Stimulated activated CD4-positive, alpha-beta T cell treated with anti-CD3 and anti-CD28 coated beads, Interleukin-12 subunit alpha, Interleukin-12 subunit beta, amount 100 ng/mL, for 4 hours (primary cell): ENCODE measurements around the gene TLR2.
"Not testable (repeated sequence)": the region's sequence is repeated elsewhere in the genome, so short reads cannot be mapped to it uniquely, and the experiment has no call there.

Experiments
- DNase-seq: peaks from one replicate; pipeline ENCODE4 v3.0.0-alpha.2; 2020

The TLR2 gene

DNA sequence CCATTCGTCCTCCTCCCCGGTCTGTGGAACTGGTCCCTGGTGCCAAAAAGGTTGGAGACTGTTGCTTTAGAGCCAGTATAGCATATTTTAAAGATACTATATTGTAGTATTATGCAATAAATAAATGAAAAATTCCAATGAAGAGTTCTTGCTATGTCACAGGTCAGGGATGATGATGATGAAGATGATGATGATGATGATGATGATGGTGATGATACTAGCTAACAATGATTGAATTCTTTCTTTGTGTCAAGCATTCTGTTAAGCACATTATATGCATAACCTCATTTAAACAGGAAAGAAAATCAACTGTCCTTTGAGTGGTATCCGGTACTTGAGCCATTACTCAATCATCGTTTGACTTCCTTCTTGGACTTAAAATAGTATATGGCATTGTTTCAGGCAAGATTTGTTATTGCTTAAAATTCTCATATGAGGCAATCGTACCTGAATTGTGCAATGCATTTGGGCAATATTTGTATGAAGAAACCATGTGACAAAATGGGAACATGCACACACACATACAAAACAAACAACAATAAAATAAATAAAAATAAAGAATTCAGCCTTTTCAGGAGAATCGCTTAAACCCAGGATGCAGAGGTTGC lies 22.8 kb upstream of the TLR2 start:
- no peak for DNase-seq

DNA sequence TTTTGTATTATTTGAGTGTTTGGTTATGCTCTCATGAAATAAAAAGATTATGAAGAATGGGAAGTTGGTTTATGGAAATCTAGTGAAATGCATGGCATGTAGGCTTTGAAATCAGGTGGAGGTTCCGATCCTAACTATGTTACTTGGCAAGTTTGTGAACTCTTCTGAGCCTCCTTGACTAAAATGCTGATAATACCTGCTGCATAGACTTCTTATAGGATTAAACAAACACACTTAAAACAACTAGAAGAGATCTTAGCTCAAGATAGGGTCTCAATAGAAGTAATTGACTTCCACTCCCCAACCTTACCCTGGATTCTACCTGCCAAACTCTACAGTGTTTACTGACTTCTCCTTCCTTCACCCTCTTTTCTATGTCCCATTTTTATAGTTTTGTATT lies 22.2 kb upstream of the TLR2 start:
- DNase-seq, result no peak

DNA sequence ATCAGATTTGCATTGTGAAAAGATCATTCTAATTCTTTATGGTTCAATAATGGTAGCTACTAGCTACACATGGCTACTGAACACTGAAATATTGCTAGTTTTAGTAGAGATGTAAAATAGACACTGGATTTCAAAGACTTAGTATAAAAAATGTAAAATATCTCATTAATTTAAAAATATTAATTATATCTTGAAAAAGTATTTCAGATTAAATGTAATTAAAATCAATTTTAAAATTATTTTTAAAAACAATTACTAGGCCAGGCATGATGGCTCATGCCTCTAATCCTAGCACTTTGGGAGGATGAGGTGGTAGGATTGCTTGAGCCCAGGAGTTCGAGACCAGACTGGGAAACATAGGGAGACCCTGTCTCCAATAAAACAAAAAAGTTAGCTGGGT lies 20.4 kb upstream of the TLR2 start:
- DNase-seq, result no peak

DNA sequence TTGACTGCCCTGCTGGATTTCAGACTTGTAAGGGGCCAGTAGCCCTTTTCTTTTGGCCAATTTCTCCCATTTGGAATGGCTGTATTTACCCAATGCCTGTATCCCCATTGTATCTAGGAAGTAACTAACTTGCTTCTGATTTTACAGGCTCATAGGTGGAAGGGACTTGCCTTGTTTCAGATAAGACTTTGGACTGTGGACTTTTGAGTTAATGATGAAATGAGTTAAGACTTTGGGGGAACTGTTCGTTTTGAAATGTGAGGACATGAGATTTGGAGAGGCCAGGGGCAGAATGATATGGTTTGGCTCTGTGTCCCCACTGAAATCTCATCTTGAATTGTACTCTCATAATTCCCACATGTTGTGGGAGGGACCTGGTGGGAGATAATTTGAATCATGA lies 17.6 kb upstream of the TLR2 start:
- not testable (repeated sequence) for DNase-seq

DNA sequence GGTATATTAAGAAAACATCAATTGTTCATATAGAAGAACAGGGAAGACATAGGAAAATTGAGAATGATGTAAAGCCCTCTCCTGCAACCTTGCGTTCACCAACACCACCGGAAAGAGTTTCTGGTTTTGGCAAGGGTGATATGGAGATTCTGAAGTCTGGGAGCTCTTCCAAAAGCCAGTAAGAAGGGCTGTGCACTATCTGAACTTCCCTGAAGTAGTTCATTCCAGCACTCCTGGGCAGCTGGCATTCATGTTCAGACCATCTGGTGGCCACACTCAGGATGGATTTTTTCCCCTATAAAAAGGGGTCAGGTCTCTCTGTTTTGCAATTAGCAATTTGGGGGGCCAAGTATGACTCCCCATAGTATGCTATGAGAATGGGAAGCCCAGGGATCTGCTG lies 15.4 kb upstream of the TLR2 start:
- no peak for DNase-seq

DNA sequence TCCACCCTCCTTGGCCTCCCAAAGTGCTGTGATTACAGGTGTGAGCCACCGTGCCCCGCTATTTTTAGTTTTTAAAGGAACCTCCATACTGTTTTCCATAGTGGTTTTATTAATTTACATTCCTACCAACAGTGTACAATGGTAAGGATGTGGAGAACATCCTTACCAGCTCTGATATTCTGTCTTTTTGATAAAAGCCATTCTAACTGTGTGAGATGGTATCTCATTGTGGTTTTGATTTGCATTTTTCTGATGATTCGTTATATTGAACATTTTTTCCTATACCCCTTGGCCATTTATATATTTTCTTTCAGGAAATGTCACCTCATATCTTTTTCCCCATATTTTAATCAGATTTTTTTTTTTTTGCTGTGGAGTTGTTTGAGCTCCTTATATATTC lies 14.2 kb upstream of the TLR2 start:
- no peak for DNase-seq

DNA sequence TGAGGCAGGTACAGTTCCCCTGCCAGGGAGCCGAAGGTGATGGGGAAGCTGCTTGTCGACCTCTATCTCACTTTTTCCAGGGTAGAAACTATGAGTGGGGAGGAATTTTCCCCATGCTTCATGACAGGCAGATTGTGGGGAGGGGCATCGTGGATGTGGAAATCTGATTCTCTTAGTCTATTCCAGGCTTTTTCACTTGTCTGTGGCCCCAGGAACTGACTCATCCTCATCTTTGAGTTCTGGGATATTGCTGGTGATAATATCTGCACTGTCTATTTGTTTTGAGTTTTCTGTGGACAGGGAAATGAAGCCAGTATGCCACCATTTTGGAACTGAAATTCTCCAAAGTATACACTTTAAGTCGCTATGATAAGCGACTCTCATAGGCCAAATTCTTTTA lies 7.6 kb upstream of the TLR2 start:
- no peak for DNase-seq

DNA sequence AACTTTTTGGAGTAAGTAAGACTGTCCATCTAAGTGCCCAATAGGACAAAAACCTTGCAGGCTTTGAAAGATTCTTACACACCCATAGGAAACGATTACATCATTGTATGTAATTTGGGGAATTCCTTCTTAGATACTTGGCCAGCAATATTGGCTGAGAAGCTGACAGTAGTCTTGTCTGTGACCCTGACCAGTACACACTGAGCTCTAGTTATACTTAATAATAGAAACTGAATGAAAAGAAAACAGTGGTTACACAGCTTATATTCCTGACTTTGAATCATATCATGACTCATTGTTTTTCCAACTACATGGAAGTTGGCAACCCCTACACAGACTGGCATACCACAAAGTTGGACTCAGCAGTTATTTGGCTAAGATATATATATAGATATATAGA lies 7.1 kb upstream of the TLR2 start:
- no peak for DNase-seq

DNA sequence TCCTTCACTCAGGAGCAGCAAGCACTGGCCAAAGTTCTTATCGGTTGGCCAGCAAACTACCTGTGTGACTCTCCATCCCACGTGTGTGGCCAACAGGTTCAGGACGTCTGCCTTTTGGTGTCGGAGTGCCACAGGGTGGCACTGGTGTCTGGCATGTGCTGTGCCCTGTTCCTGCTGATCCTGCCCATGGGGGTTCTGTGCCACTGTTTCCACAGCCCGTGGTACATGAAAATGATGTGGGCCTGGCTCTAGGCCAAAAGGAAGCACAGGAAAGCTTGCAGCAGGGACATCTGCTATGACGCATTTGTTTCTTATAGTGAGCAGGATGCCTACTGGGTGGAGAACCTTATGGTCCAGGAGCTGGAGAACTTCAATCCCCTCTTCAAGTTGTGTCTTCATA lies 4.6 kb upstream of the TLR2 start:
- DNase-seq, result no peak

DNA sequence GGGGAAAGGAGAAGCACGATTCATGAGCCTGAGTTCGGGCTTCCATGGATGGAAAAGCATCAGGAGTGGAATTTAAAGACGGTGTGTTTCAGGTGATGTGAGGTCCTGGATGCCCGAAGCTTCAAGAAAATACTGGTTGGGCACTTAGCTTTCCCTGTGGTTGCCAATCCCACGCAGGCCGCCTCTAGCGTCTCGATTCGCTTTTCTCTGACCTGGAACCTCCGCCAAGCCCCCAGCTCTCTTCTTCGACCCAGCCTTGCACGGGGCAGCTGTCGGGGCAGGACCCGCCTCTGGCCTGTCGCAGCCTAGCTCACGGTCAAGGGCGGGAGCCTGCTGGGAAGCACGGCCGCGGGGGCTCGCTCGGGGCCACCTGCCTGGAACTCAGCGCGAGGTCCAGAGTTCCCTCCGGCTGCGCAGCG lies 308 bp upstream of the TLR2 start:
- DNase-seq, result no peak

DNA sequence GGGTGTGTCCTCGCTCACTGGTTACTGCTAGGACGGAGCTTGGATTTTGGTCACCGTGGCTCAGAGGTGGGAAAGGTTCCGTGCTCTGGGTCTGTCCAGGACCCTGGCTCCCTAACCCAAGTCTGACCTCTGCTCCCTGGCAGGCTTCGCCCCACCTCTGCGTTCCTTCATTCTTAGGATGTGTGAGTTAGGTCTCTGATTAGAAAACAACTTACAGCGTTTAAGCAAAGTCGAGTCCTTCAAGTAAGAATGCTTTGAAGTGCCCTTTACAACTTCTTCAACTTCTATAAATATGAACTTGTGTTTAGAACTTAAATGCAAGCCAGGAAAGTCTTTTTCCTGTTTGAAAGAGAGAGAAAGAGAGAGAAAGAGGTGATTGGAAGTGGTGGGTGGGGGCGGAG lies 891 bp downstream of the TLR2 start:
- DNase-seq, result no peak

DNA sequence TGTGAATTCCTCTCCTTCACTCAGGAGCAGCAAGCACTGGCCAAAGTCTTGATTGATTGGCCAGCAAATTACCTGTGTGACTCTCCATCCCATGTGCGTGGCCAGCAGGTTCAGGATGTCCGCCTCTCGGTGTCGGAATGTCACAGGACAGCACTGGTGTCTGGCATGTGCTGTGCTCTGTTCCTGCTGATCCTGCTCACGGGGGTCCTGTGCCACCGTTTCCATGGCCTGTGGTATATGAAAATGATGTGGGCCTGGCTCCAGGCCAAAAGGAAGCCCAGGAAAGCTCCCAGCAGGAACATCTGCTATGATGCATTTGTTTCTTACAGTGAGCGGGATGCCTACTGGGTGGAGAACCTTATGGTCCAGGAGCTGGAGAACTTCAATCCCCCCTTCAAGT lies 20.4 kb downstream of the TLR2 start:
- no peak for DNase-seq

DNA sequence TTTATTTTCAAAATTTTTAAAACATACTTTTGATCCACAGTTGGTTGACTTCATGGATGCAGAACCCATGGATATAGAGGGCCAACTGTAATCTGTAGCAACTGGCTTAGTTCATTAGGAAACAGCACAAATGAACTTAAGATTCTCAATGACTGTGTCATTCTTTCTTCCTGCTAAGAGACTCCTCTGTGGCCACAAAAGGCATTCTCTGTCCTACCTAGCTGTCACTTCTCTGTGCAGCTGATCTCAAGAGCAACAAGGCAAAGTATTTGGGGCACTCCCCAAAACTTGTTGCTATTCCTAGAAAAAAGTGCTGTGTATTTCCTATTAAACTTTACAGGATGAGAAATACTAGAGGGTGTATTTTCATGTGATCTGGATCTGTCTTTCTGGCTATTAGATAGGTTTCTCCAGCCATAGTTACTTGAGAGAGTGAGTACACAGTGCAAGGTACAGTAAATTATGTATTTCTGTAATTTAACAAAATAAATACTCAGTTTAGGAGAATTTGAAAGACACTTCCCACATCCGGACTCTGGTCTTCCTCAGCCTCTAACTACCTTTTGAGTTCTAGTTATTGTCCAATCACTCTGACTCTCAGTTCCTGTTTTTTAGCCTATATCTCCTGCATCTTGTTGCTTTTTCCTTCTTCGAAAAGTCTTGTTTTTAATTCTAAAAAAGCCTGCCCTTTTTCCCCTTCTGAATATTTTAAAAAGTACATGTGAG lies 21.8 kb downstream of the TLR2 start:
- no peak for DNase-seq

DNA sequence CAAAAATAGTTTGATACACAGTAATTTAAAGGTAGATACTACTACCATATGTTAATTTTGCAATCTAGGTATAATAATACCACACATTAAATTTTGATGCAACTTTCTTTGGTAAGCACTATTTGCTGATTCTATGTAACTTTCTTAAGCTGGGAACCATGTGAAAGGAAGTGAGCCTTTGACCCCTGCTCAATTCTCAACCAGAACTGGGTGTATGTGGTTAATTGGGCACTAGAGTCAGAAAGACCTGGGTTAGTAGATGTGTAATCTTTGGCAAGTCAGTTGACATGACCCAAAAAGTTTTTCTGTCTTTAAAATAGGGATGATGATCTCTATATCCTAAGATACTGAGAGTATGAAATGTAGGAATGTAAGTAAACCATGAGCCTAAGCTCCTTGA lies 22.4 kb downstream of the TLR2 start:
- no peak for DNase-seq

DNA sequence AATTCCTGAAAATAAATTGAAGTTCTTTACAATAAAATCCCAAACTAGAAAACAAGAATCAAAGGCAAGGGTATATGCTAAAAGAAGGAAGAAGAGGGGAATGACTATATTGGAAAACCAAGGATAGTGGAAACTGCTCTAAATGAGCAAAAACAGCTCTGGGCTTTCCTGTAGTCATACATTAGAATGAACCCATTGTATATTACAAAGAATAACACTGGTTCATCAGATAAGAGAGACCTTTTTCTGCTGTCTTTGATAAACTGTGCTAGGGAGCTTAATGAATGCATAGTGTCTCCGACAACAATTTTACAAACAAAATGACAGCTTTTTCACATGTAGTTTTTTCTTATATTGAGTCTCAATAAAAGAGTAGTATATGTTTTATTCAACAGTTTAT lies 26.6 kb downstream of the TLR2 start:
- no peak for DNase-seq

DNA sequence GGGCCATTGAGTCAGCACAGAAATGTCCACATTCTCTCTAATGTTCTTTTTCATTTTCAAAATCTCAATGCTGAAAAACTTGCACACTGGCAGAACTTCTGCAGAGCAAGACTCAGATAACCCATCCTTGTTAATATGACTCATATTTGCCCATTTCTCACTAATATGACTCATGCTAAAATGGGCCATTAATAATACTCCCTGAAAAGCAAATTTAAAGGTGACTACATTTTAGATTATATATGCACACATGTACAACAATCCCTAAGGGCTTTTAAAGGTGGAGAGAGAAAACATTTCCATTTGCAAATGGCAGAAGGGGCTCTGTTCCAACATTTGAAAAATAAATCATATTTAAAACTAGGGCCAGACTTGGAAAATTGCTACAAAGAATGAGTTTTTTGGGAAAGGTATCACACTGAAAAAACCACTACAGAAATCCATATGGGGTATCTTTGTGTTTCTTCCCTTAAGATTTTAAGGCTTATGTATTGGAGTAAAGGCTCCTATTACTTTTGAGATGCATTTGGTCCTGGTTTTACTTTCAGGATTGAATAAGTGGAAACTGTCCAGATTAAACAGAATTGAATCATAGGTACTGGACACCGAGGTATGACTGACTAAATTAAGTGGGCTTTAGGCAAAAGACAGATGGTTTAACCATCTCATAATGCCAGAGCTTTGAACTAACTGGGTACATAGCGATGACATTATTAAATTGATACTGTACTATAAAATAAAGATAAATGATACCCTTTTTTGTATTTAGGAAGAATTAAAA lies 30.0 kb downstream of the TLR2 start:
- DNase-seq, result no peak

DNA sequence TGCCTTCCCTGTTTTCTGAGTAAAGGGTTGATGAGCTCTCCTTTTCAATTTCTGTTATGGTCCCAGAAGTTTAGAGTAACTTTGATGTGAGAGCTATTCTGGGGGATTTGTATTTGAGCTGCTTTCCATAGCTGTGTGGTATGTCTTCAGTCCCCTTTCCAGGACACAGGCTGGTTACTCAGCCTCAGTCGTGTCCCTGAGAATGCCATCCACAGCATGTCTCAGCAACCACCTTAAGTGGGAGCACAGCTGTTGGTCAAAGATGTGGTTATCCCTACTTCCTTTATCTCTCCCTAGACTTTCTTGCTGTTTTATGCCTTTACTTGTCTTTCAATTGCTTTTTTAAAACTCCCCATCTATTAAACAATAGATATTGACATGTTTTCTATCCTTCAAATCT lies 38.0 kb downstream of the TLR2 start:
- DNase-seq, result no peak

DNA sequence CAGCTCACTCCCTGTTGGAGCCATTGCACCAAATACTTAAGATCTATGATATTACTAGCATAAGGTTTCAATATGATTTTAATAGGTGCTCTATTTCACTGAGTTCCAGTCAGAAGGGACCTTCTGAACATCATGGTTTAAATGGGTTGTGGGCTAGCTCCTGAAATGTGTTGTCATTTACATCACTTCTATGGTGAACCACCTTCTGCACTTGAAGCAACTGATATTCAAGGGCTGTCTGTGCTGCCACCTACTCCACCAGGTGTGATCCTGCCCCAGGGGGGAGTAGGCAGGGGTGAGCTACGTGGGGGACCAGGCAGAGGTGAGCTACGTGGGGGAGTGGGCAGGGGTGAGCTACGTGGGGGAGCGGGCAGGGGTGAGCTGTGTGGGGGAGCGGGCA lies 40.5 kb downstream of the TLR2 start:
- DNase-seq, result no peak

DNA sequence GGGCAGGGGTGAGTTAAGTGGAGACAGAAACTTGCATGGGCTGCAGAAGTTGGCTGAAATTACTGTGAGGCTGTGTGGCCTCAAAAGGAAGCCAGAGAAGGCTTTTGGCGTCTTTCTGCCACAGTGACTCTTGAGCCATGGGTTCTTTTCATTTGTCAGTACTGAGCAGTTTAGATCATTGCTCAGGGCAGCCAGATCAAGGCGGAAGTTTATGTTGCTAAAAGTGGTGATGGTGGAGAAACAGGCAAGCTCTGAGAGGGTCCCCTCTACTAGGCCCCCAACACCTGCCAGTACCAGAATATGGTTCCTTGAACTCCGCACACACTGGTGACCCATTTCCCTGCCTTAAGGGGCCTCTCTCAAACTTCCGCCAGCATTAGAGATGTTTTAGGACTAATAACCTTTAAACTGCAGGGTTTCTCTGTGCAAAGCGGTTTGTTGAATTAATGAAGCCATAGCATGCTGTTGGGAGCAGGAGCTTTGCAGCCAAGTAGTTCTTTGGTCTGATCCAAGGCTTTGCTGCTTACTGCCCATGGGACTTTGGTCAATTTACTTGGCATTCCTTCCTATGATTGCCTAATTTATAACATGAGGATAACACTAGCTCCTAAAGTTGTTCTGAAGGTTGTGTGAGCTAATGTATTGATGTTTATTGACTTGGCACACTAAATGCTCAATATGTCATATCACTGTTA lies 41.2 kb downstream of the TLR2 start:
- no peak for DNase-seq

DNA sequence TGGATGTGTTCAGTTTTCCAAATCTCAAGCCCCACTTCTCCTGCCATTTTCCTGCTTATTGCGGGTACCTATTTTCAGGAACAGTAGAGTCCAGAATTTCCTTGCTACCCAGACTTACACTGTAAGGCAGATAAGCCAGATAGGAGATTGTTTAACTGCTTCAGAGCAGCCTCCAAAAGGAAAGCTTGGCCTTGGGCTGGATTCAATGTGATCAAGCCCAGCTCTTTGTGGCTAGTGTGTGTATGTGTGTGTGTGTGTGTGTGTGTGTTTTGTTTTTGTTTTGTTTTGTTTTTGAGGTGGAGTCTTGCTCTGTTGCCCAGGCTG lies 41.7 kb downstream of the TLR2 start:
- no peak for DNase-seq

DNA sequence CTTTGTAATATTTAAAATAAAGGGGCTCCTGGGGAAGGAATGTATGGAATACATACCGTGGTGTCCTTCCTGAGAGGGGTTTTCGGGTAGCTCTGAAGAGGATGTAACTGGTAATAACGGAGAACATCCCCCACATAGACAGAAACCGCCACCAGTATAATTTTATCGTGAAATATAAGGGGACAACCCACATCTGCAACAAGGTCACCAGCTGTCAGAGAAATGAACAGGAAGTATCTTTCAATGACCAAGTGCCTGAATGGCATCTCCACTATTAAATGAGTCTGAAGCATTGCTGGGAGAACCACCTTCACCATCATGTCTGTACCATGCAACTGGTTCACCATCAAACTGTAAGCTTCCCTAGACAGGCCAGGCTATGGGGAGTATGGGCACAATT lies 44.1 kb downstream of the TLR2 start:
- no peak for DNase-seq

DNA sequence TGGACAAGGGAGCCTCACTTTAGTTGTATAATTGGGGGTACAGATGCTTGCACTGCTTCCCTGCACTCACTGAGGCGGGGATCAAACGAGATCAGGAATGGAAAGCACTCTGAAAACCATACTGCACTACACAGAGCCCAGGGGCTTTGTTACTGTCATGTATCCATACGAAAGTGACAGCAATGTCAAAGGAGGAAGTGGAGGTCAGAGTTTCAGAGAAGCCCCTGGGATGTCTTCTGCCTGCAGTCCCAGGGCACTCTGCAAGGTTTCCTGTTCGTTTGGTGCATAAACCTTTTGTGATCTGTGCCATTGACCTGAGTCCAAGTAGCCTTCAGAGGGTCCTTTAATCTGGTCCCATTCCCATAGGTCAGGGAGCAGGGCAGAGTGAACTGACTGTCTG lies 44.6 kb downstream of the TLR2 start:
- no peak for DNase-seq

DNA sequence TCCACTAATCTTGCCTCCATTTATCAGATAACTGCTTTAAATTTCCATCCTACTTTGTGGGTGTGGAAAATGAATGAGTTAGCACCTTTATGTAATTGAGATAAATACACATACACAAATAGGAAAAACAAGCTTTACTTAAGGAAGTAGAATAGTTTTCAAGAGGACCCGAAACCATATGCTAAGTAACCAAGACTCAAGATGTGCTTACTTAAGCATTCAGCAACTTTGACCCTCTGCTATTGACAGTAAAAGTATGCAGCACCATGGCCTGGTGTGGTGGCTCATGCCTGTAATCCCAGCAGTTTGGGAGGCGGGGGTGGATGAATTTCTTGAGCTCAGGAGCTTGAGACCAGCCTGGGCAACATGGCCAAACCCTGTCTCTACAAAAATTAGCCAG lies 45.8 kb downstream of the TLR2 start:
- no peak for DNase-seq

DNA sequence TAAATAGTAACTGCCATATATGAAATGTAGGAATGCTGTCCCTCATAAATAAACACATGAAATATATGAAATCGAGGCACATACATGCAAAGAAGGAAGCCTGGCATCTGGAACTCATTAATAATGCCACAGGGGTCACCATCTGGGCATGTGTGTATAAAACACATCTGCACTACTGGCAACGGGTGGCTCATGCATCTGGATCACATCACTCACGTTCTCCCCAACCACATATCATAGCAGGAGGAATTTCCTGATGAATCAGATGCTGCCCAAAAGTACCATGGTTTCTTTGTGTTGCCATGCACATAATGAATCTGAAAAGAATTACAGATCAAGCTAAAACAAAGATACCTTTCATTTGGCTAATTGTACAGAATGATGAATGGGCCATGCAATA lies 47.2 kb downstream of the TLR2 start:
- DNase-seq, result no peak
